ENCODE data around the gene ATF7. TPM values are rescaled to one million over a fixed set of nuclear protein-coding genes. Genes with fewer than 3 reads are reported as not detected.
A peak's percentile ranks its signal among the peaks of the same experiment; 100 is the strongest.

The ATF7 gene
- total RNA-seq (2014; rRNA removed; shearing (Covaris generic)): 8.3 and 33.6 TPM in 2 replicates

DNA sequence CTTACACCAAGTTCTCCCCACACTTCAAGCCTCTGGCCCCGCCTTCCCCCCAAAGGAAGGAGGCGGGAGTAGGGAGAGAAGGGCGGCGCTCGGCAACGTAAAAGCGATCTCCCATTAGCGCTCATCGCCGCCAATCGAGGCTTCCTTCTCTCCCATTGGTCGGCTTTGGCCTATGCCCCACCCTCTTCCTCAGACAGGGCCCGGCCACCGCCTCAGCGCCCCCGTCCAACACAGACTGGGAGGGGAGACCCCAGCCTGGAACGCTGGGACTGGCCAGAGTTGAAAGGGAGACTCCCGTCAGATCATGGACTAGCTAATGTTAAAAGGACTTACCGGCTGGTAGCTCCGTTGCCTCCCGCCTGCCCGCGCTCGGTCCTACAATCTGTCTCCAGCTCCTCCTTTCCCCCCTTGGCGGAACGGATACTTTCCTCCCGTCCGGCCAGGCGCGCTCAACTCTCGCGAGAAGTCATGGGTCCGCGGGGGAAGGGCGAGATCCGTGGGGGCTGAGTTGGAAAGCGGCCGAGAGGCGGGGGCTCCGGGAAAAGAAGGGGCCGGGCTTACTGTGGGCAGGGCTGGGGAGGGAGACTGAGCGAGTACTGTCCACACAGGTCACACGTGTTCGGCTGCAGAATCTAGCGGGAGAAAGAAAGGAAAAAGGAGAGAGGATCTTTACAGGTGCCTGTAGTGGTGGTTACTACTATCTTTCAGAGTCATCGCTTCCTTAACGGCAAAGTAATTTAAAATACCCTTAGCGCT is at the start of gene ATF7:
TSS of gene ATF7 (minus strand) at position 437 of the 756 bp plus-strand sequence. CDS start 25,382 bp downstream, outside the sequence.
- peak; percentile 97 to 100 for DNase-seq (ENCODE audit: low read depth in 1 of 2, low spot score in 2 of 2)
- Histone ChIP-seq H3K36me3 (no peaks in the 10 kb centered on the region), H3K4me3 (peak within 1 kb of the TSS; percentile 57), H3K4me1 (replicated peaks) (peaks cover 18% of the 10 kb centered on the region; the same call in 1 of the 2 replicates), H3K27ac (peak within 1 kb of the TSS; percentile 88), H3K9me3 (replicated peaks) (no peaks in the 10 kb centered on the region; the same call in 1 of the 2 replicates), H3K27me3 (replicated peaks) (no peaks in the 10 kb centered on the region)

DNA sequence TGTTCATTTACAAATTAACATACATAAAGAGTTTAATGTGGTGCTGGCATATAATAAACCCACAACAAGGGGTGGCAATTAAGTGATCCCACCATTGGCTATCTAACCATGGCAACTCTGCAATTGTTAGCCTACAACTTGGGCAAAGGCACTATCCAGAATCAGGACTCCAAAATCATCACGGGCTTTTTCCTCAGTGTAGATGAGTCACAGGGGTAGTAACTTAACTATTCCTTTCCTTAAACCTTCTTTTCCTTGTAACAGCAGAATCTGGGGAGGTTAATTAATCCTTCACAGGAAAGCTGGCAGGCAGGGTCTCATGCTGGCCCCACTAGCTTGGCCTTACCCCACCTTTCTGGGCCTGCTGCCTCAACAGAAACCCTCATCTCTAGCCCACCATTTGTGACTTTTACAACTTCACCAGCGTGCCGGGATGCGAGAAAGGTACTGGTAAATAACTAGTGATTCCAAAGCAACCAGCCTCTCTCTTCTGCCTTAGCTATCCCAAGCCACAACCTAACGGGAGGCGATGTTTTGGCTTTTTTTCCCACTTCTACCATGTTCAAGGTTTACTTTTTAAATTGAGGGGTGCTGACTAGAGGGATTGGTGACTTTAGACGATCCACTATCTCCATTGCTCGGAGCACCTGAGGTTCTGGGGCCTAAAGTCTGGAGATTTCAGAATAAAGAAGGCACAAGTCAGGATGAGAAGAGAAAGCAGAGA is 49.0 kb upstream of the ATF7 start:
- DNase-seq (ENCODE audit: low read depth in 1 of 2, low spot score in 2 of 2): no peak
- no peaks in the 10 kb centered on the region for H3K9me3 ChIP-seq (replicated peaks)
- H3K27ac ChIP-seq: peak overlapping the region; percentile 44
- peaks cover 44% of the 10 kb centered on the region for H3K36me3 ChIP-seq
- peak overlapping the region; percentile 64 for H3K4me3 ChIP-seq
- peaks cover 11% of the 10 kb centered on the region for H3K4me1 ChIP-seq (replicated peaks)
- peaks cover 8% of the 10 kb centered on the region; the same call in 1 of the 2 replicates for H3K27me3 ChIP-seq (replicated peaks)

DNA sequence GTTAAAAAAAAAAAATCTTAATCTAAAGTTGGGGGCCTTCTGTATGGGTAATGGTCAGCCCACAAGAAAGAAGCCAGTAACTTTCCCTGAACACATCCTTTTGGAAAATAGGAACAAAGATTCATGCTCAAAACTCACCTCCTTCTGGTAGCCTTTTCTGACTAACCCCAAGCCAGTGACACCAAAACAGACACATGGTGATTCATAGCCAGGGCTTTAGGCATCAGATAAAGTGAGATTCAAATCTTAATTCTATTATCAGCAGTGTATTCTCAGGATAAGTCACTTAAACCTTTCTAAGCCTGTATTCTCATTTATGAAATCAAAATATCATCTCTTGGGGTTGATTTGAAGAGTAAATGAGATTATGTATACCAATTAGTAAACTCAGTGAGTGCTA is 44.8 kb upstream of the ATF7 start:
- no peaks in the 10 kb centered on the region for H3K27me3 ChIP-seq (replicated peaks)
- peaks cover 75% of the 10 kb centered on the region for H3K36me3 ChIP-seq
- H3K27ac ChIP-seq: no peak overlapping the region
- no peaks in the 10 kb centered on the region for H3K9me3 ChIP-seq (replicated peaks)
- no peak for DNase-seq (ENCODE audit: low read depth in 1 of 2, low spot score in 2 of 2)
- H3K4me3 ChIP-seq: no peak overlapping the region
- H3K4me1 ChIP-seq (replicated peaks): peaks cover 7% of the 10 kb centered on the region

DNA sequence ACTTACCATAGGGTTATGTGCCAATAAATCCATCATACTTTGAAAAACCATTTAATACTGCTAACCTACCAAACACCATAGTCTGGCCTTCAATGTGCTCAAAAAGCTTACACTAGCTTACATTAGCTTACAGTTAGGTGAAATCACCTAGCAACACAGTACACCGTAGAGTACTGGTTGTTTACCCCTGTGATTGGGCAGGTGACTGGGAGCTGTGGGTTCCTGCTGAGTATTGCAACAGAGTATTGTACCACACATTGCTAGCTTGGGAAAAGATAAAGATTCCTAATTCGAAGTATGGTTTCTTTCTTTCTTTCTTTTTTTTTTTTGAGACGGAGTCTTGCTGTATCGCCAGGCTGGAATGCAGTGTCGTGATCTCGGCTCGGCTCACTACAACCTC is 44.1 kb upstream of the ATF7 start:
- H3K9me3 ChIP-seq (replicated peaks): no peaks in the 10 kb centered on the region
- no peak for DNase-seq (ENCODE audit: low read depth in 1 of 2, low spot score in 2 of 2)
- H3K27me3 ChIP-seq (replicated peaks): no peaks in the 10 kb centered on the region
- no peak overlapping the region for H3K4me3 ChIP-seq
- peaks cover 80% of the 10 kb centered on the region for H3K36me3 ChIP-seq
- H3K4me1 ChIP-seq (replicated peaks): peaks cover 7% of the 10 kb centered on the region
- H3K27ac ChIP-seq: no peak overlapping the region

DNA sequence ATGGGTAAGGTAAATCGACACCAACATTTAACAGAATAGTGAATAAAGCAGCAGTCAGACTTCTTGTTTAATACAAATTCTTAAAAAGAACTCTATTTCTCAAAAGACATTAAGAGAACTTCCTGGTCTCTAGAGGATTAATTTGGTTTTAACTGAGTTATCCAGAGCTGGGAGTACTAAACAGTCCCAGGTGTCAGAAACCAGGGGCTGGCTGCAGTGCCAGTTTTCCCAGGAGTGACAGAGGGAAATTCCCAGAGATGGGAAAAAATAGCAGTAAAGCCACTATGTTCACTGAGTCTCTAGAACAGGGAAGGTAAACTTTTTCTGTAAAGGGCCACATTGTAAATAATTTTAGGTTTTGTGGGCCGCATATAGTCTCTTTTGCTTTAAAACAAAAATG is 40.9 kb upstream of the ATF7 start:
- H3K36me3 ChIP-seq: peaks cover 77% of the 10 kb centered on the region
- H3K27ac ChIP-seq: no peak overlapping the region
- H3K4me1 ChIP-seq (replicated peaks): no peaks in the 10 kb centered on the region

DNA sequence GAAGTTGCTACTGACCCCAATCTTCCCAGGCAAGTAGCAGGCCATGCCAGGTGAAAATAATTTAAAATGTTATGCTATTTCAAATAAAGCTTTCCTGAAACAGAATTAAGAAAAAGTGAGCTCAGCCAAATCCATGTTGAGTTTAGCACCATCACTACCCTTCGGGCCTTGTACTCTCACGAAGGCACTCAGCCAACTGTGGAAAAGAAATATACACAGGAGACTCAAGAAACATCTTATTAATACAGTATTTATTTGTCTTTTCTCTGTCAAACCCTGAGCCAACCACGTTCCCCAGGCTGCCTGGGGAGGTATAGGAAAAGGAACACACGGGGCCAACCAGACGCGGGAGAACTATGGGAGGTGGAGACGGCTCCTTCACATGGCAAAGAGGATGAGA is 38.8 kb upstream of the ATF7 start:
- H3K4me1 ChIP-seq (replicated peaks): peaks cover 4% of the 10 kb centered on the region
- no peak overlapping the region for H3K27ac ChIP-seq
- H3K4me3 ChIP-seq: no peak overlapping the region
- H3K36me3 ChIP-seq: peaks cover 61% of the 10 kb centered on the region
- no peaks in the 10 kb centered on the region for H3K27me3 ChIP-seq (replicated peaks)
- no peaks in the 10 kb centered on the region for H3K9me3 ChIP-seq (replicated peaks)
- DNase-seq (ENCODE audit: low read depth in 1 of 2, low spot score in 2 of 2): no peak

More for the DNA sequence above, 40.9 kb upstream of the ATF7 start:
- no peaks in the 10 kb centered on the region for H3K9me3 ChIP-seq (replicated peaks)
- H3K4me3 ChIP-seq: no peak overlapping the region
- no peak for DNase-seq (ENCODE audit: low read depth in 1 of 2, low spot score in 2 of 2)
- no peaks in the 10 kb centered on the region for H3K27me3 ChIP-seq (replicated peaks)

DNA sequence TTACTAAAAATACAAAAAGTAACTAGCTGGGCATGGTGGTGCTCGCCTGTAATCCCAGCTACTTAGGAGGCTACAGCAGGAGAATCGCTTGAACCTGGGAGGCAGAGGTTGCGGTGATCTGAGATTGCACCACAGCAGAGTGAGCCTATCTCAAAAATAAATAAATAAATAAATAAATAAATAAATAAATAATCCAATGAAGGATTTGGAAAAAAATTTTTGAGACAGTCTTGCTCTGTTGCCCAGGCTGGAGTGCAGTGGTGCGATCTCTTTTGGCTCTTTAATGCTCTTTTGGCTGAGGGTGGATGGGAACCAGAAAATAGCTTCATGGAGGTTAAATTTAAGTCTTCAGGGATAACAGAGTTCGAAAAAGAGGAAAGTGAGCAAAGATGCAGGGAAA is 38.0 kb upstream of the ATF7 start:
- H3K9me3 ChIP-seq (replicated peaks): no peaks in the 10 kb centered on the region
- no peak overlapping the region for H3K4me3 ChIP-seq
- peaks cover 54% of the 10 kb centered on the region for H3K36me3 ChIP-seq
- peaks cover 12% of the 10 kb centered on the region for H3K4me1 ChIP-seq (replicated peaks)
- H3K27me3 ChIP-seq (replicated peaks): no peaks in the 10 kb centered on the region
- H3K27ac ChIP-seq: no peak overlapping the region
- no peak for DNase-seq (ENCODE audit: low read depth in 1 of 2, low spot score in 2 of 2)

DNA sequence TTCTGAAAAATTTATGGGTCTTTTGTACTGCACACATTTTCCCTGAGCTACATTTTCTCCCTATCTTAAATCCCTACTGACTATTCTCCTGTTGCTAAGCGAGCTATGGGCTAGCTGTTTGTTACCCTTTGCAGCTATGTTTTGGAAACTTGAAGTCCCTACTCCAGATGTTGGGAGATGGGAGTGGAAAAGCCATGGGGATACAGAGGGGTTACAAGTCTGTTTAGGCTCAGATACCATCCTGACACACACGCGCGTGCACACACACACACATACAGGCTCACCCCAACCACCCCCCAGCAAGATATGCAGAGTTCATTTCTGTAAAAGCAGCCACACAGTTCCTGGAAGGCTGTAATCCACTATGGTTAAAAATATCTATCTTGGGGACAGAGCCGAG is 33.9 kb upstream of the ATF7 start:
- H3K4me3 ChIP-seq: no peak overlapping the region
- DNase-seq (ENCODE audit: low read depth in 1 of 2, low spot score in 2 of 2): no peak
- H3K4me1 ChIP-seq (replicated peaks): peaks cover 24% of the 10 kb centered on the region

DNA sequence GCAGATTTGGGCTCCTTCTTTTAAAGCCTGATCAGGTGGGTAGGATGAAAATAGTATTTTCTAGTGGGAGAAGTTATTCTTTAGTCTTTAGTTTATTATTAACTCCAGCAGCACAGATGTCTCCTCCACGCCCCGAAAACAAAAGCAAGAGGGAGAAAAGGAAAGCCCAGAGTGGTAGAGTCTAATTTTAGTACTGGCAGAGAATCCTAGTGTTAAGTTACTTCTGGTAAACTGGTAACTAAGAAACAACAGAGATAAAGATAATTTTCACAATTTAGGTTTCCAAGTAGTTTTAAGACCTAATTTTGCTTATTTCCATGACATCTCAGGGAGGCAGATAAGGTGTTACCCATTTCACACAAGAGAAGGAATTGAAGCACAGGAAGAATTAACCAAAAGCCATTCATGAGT is 33.4 kb upstream of the ATF7 start:
- Histone ChIP-seq H3K4me3 (no peak overlapping the region), H3K27me3 (replicated peaks) (no peaks in the 10 kb centered on the region), H3K9me3 (replicated peaks) (no peaks in the 10 kb centered on the region), H3K36me3 (peaks cover 20% of the 10 kb centered on the region), H3K4me1 (replicated peaks) (peaks cover 24% of the 10 kb centered on the region), H3K27ac (peak overlapping the region; percentile 61)
- no peak for DNase-seq (ENCODE audit: low read depth in 1 of 2, low spot score in 2 of 2)

More for the DNA sequence above, 33.9 kb upstream of the ATF7 start:
- peaks cover 25% of the 10 kb centered on the region for H3K36me3 ChIP-seq
- H3K9me3 ChIP-seq (replicated peaks): no peaks in the 10 kb centered on the region
- no peaks in the 10 kb centered on the region for H3K27me3 ChIP-seq (replicated peaks)
- H3K27ac ChIP-seq: peak overlapping the region; percentile 61

DNA sequence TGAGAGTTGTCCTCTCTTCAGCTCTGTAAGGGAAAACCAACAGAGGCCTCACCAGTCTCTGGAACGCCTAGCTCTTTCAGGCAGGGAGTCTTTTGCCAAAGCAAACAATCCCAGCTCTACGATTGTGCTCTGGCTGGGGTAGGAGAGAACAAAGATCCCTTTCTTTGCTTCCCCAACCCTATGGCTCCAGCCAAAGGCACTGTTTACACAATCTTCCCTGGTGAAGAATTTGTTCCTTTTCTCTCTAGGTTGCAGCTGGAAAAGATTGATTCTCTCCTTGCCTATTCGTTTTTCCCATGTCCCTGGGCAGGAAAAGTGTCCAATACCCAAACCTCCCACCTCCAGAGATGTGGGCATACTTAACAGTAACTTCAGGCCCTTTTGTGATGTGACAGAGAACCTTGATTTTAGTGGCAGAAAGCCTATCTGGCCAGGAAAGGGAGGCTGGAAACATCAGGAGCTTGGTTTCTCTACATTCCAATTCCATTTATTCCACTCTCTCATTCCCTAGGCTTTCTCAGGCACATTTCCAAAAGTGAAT is 32.9 kb upstream of the ATF7 start:
- H3K27me3 ChIP-seq (replicated peaks): no peaks in the 10 kb centered on the region
- peak overlapping the region; percentile 61 for H3K27ac ChIP-seq
- peak; percentile 66 to 72 for DNase-seq (ENCODE audit: low read depth in 1 of 2, low spot score in 2 of 2)
- peaks cover 24% of the 10 kb centered on the region for H3K4me1 ChIP-seq (replicated peaks)
- no peak overlapping the region for H3K4me3 ChIP-seq
- H3K9me3 ChIP-seq (replicated peaks): no peaks in the 10 kb centered on the region
- peaks cover 18% of the 10 kb centered on the region for H3K36me3 ChIP-seq

DNA sequence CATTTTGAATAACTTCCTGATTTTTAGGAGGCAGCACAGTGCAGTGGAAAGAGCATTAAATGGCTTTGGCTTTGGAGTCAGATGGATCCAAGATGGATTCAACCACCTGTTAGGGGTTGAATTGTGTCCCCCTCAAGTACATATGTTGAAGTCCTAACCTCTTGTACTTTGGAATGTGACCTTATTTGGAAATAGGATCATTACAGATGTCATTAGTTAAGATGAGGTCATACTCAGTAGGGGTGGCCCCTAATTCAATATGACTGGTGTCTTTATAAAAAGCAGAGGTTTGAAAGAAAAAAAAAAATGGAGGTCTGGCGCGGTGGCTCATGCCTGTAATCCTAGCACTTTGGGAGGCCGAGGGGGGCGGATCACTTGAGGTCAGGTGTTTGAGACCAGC is 30.9 kb upstream of the ATF7 start:
- DNase-seq (ENCODE audit: low read depth in 1 of 2, low spot score in 2 of 2): no peak
- Histone ChIP-seq H3K9me3 (replicated peaks) (no peaks in the 10 kb centered on the region), H3K4me1 (replicated peaks) (peaks cover 24% of the 10 kb centered on the region), H3K27ac (no peak overlapping the region), H3K4me3 (no peak overlapping the region), H3K36me3 (peaks cover 2% of the 10 kb centered on the region; the same call in 1 of the 2 replicates), H3K27me3 (replicated peaks) (no peaks in the 10 kb centered on the region)

DNA sequence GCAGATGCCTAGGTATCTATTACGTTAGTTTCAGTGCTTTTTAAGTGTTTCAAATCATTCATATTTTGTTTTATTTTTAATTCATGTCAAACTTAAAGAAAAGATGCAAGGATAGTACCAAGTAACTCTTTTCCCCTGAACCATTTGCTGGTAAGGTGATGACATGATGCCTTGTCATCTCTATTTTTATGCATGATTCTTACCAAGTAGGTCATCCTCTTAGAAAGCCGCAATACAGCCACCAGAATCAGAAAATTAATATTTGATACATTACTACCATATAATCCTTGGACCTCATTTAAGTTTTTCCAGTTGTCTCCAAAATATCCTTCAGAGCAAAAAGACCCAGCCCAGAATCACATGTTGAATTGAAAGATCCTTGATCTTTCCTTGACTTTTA is 27.4 kb upstream of the ATF7 start:
- H3K27ac ChIP-seq: no peak overlapping the region
- peaks cover 7% of the 10 kb centered on the region for H3K4me1 ChIP-seq (replicated peaks)
- no peak for DNase-seq (ENCODE audit: low read depth in 1 of 2, low spot score in 2 of 2)
- H3K36me3 ChIP-seq: no peaks in the 10 kb centered on the region
- no peaks in the 10 kb centered on the region for H3K9me3 ChIP-seq (replicated peaks)
- no peaks in the 10 kb centered on the region for H3K27me3 ChIP-seq (replicated peaks)
- no peak overlapping the region for H3K4me3 ChIP-seq

DNA sequence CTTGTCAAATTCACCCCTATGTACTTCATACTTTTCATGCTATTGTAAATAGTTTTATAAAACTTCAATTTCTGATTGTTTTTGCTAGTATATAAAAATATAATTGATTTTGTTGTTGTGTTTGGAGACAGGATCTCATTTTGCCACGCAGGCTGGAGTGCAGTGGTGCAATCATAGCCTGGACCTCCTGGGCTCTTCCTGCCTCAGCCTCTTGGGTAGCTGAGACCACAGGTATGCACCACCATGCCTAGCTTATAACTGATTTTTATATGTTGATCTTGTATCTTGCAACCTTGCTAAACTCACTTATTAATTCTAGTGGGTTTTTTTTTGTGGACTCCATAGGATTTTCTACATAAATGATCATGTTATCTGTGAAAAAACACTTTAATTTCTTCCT is 26.2 kb upstream of the ATF7 start:
- Histone ChIP-seq H3K27me3 (replicated peaks) (no peaks in the 10 kb centered on the region), H3K4me1 (replicated peaks) (no peaks in the 10 kb centered on the region), H3K9me3 (replicated peaks) (no peaks in the 10 kb centered on the region), H3K27ac (no peak overlapping the region), H3K4me3 (no peak overlapping the region), H3K36me3 (no peaks in the 10 kb centered on the region)
- DNase-seq (ENCODE audit: low read depth in 1 of 2, low spot score in 2 of 2): no peak

DNA sequence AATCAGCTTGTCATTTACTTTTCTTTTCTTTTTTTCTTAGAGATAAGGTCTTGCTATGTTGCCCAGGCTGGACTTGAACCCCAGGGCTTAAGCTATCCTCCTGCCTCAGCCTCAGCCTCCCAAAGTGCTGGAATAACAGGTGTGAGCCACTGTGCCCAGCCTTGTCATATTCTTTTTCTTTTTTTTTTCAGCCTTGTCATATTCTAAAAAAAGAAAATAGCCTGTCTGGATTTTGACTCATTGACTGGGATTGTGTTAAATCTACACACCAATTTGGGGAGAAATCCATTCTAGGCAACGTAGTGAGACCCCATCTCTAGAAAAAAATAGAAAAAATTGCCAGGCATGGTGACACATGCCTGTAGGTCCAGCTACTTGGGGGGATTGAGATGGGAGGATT is 25.6 kb upstream of the ATF7 start:
- no peak overlapping the region for H3K27ac ChIP-seq
- H3K4me1 ChIP-seq (replicated peaks): no peaks in the 10 kb centered on the region
- no peaks in the 10 kb centered on the region for H3K27me3 ChIP-seq (replicated peaks)
- DNase-seq (ENCODE audit: low read depth in 1 of 2, low spot score in 2 of 2): no peak
- no peaks in the 10 kb centered on the region for H3K36me3 ChIP-seq
- no peak overlapping the region for H3K4me3 ChIP-seq
- no peaks in the 10 kb centered on the region for H3K9me3 ChIP-seq (replicated peaks)
